Measurements from ENCODE around the gene TNFRSF25.

Gene TNFRSF25

GRCh38 chr1:6425658-6426057 is 40.3 kb downstream of the TNFRSF25 start:
- H3K79me2 ChIP-seq (ENCODE audit: insufficient read depth, low read length) = no peaks in the 10 kb centered on the region
- no peaks in the 10 kb centered on the region for H3K4me1 ChIP-seq (ENCODE audit: insufficient read depth, low read length, severe bottlenecking)
- no peak for TF ChIP-seq EZH2 (IDR thresholded peaks at IDR 0.05; ENCODE audit: borderline replicate concordance, low read length)
- TF ChIP-seq CTCF (IDR thresholded peaks at IDR 0.05; ENCODE audit: low read length) = no peak
- no peaks in the 10 kb centered on the region for H3F3A ChIP-seq (ENCODE audit: insufficient read depth, low read length)
- H3K9me3 ChIP-seq (ENCODE audit: low read length) = no peaks in the 10 kb centered on the region
- no peak overlapping the region for H2AFZ ChIP-seq (ENCODE audit: low read length)
- H3K4me2 ChIP-seq (ENCODE audit: low read length) = no peak overlapping the region
- H4K20me1 ChIP-seq (ENCODE audit: insufficient read depth, low read length) = no peaks in the 10 kb centered on the region
- H3K4me3 ChIP-seq (ENCODE audit: low read depth, low read length, poor library complexity, severe bottlenecking) = no peak overlapping the region
- H3K36me3 ChIP-seq (ENCODE audit: insufficient read depth, low read length) = no peaks in the 10 kb centered on the region
- H3K9me2 ChIP-seq (ENCODE audit: low read depth, low read length) = no peaks in the 10 kb centered on the region
- no peak overlapping the region for H3K9ac ChIP-seq (ENCODE audit: low read length)
- H3K27me3 ChIP-seq (ENCODE audit: insufficient read depth, low read length) = peaks cover 27% of the 10 kb centered on the region
- no peak overlapping the region for H3K27ac ChIP-seq (ENCODE audit: low read depth, low read length, poor library complexity, severe bottlenecking)

- Histone ChIP-seq H3K79me2 (ENCODE audit: insufficient read depth, low read length) (no peaks in the 10 kb centered on the region), H3K9me3 (ENCODE audit: low read length) (no peaks in the 10 kb centered on the region), H3K4me2 (ENCODE audit: low read length) (no peak within 1 kb of the TSS; the same call in 1 of the 2 replicates), H3K36me3 (ENCODE audit: insufficient read depth, low read length) (no peaks in the 10 kb centered on the region), H3F3A (ENCODE audit: insufficient read depth, low read length) (no peaks in the 10 kb centered on the region), H2AFZ (ENCODE audit: low read length) (no peak within 1 kb of the TSS), H3K9ac (ENCODE audit: low read length) (no peak within 1 kb of the TSS), H3K4me1 (ENCODE audit: insufficient read depth, low read length, severe bottlenecking) (no peaks in the 10 kb centered on the region), H3K27me3 (ENCODE audit: insufficient read depth, low read length) (peaks cover 28% of the 10 kb centered on the region), H4K20me1 (ENCODE audit: insufficient read depth, low read length) (no peaks in the 10 kb centered on the region), H3K9me2 (ENCODE audit: low read depth, low read length) (no peaks in the 10 kb centered on the region), H3K27ac (ENCODE audit: low read depth, low read length, poor library complexity, severe bottlenecking) (no peak within 1 kb of the TSS), H3K4me3 (ENCODE audit: low read depth, low read length, poor library complexity, severe bottlenecking) (no peak within 1 kb of the TSS)
- TF ChIP-seq CTCF (IDR thresholded peaks at IDR 0.05; ENCODE audit: low read length) (no peak), EZH2 (IDR thresholded peaks at IDR 0.05; ENCODE audit: borderline replicate concordance, low read length) (no peak)
Measured at GRCh38 chr1:6424619-6425593, 41.1 kb downstream of the TNFRSF25 start, which contains the start of gene ESPN. Gene ESPN, plus strand, starts transcription at chr1:6424776. Its CDS starts 180 bp downstream, at chr1:6424956.

GRCh38 chr1:6424000-6424565 is 41.9 kb downstream of the TNFRSF25 start:
- Histone ChIP-seq H3K27ac (ENCODE audit: low read depth, low read length, poor library complexity, severe bottlenecking) (no peak overlapping the region), H3K27me3 (ENCODE audit: insufficient read depth, low read length) (peaks cover 28% of the 10 kb centered on the region), H3K9me3 (ENCODE audit: low read length) (no peaks in the 10 kb centered on the region), H2AFZ (ENCODE audit: low read length) (no peak overlapping the region), H3K36me3 (ENCODE audit: insufficient read depth, low read length) (no peaks in the 10 kb centered on the region), H4K20me1 (ENCODE audit: insufficient read depth, low read length) (no peaks in the 10 kb centered on the region), H3K4me1 (ENCODE audit: insufficient read depth, low read length, severe bottlenecking) (no peaks in the 10 kb centered on the region), H3K9ac (ENCODE audit: low read length) (no peak overlapping the region), H3K4me3 (ENCODE audit: low read depth, low read length, poor library complexity, severe bottlenecking) (no peak overlapping the region), H3K9me2 (ENCODE audit: low read depth, low read length) (no peaks in the 10 kb centered on the region), H3F3A (ENCODE audit: insufficient read depth, low read length) (no peaks in the 10 kb centered on the region), H3K79me2 (ENCODE audit: insufficient read depth, low read length) (no peaks in the 10 kb centered on the region), H3K4me2 (ENCODE audit: low read length) (no peak overlapping the region; the same call in 1 of the 2 replicates)
- no peak for TF ChIP-seq CTCF (IDR thresholded peaks at IDR 0.05; ENCODE audit: low read length)
- no peak for TF ChIP-seq EZH2 (IDR thresholded peaks at IDR 0.05; ENCODE audit: borderline replicate concordance, low read length)

Measured in OCI-LY1 (cell line).